ENCODE results near the gene ZFPM1. TPM values are rescaled to one million over a fixed set of nuclear protein-coding genes. Genes with fewer than 3 reads are reported as not detected.

ZFPM1 gene
- total RNA-seq, 2 donors from 2014 or later, result 23.5 to 24.5 TPM

- no peaks in the 10 kb centered on the region for H3K9me3 Mint-ChIP-seq
- ATAC-seq, result no peak
- no peak overlapping the region for H3K27ac Mint-ChIP-seq
- peaks cover 0 to 6% of the 10 kb centered on the region in 2 donors for H3K4me1 Mint-ChIP-seq (ENCODE audit: low read depth in 2 of 2)
- H3K27me3 Mint-ChIP-seq, result no peaks in the 10 kb centered on the region
- H3K36me3 Mint-ChIP-seq, result no peaks in the 10 kb centered on the region
- no peak overlapping the region for H3K4me3 Mint-ChIP-seq
- no peak for DNase-seq (ENCODE audit: low spot score)
These were observed 54.2 kb downstream of the ZFPM1 start for GRCh38 chr16:88507231-88507743.

- Mint-ChIP-seq H3K4me3 (no peak overlapping the region), H3K36me3 (no peaks in the 10 kb centered on the region), H3K27ac (no peak overlapping the region), H3K9me3 (no peaks in the 10 kb centered on the region), H3K4me1 (ENCODE audit: low read depth in 2 of 2) (peaks cover 0 to 5% of the 10 kb centered on the region in 2 donors), H3K27me3 (no peaks in the 10 kb centered on the region)
- DNase-seq (ENCODE audit: low spot score) (no peak), ATAC-seq (no peak)
These were observed 55.3 kb downstream of the ZFPM1 start for GRCh38 chr16:88508376-88508867.

- no peak for ATAC-seq
- no peaks in the 10 kb centered on the region for H3K27me3 Mint-ChIP-seq
- no peak overlapping the region for H3K27ac Mint-ChIP-seq
- no peaks in the 10 kb centered on the region for H3K36me3 Mint-ChIP-seq
- no peaks in the 10 kb centered on the region for H3K9me3 Mint-ChIP-seq
- H3K4me1 Mint-ChIP-seq (ENCODE audit: low read depth in 2 of 2), result peaks cover 0 to 8% of the 10 kb centered on the region in 2 donors
- DNase-seq (ENCODE audit: low spot score), result no peak
- no peak overlapping the region for H3K4me3 Mint-ChIP-seq
These were observed 56.0 kb downstream of the ZFPM1 start for GRCh38 chr16:88508868-88509748.

GRCh38 chr16:88509749-88510069, 56.6 kb downstream of the ZFPM1 start:
- Mint-ChIP-seq H3K27me3 (no peaks in the 10 kb centered on the region), H3K36me3 (no peaks in the 10 kb centered on the region), H3K9me3 (no peaks in the 10 kb centered on the region), H3K4me1 (ENCODE audit: low read depth in 2 of 2) (peaks cover 0 to 8% of the 10 kb centered on the region in 2 donors), H3K4me3 (no peak overlapping the region), H3K27ac (no peak overlapping the region)
- DNase-seq (ENCODE audit: low spot score), result no peak
- no peak for ATAC-seq

GRCh38 chr16:88510091-88510994, 57.3 kb downstream of the ZFPM1 start:
- no peaks in the 10 kb centered on the region for H3K9me3 Mint-ChIP-seq
- no peak for ATAC-seq
- peaks cover 0 to 9% of the 10 kb centered on the region in 2 donors for H3K4me1 Mint-ChIP-seq (ENCODE audit: low read depth in 2 of 2)
- no peak overlapping the region for H3K27ac Mint-ChIP-seq
- DNase-seq (ENCODE audit: low spot score), result no peak
- no peaks in the 10 kb centered on the region for H3K27me3 Mint-ChIP-seq
- no peak overlapping the region for H3K4me3 Mint-ChIP-seq
- H3K36me3 Mint-ChIP-seq, result no peaks in the 10 kb centered on the region

- H3K4me1 Mint-ChIP-seq (ENCODE audit: low read depth in 2 of 2), result peaks cover 0 to 10% of the 10 kb centered on the region in 2 donors
- H3K9me3 Mint-ChIP-seq, result no peaks in the 10 kb centered on the region
- no peaks in the 10 kb centered on the region for H3K27me3 Mint-ChIP-seq
- no peak overlapping the region for H3K4me3 Mint-ChIP-seq
- DNase-seq (ENCODE audit: low spot score), result no peak
- H3K36me3 Mint-ChIP-seq, result no peaks in the 10 kb centered on the region
- no peak overlapping the region for H3K27ac Mint-ChIP-seq
- no peak for ATAC-seq
These were observed 58.0 kb downstream of the ZFPM1 start for GRCh38 chr16:88511060-88511459.

- Mint-ChIP-seq H3K27me3 (no peaks in the 10 kb centered on the region), H3K27ac (no peak overlapping the region), H3K9me3 (no peaks in the 10 kb centered on the region), H3K4me3 (no peak overlapping the region), H3K36me3 (no peaks in the 10 kb centered on the region), H3K4me1 (ENCODE audit: low read depth in 2 of 2) (peaks cover 5 to 10% of the 10 kb centered on the region in 2 donors)
- ATAC-seq (no peak), DNase-seq (ENCODE audit: low spot score) (no peak)
These were observed 58.8 kb downstream of the ZFPM1 start for GRCh38 chr16:88511906-88512305.

GRCh38 chr16:88512728-88513696, 59.9 kb downstream of the ZFPM1 start:
- no peak for DNase-seq (ENCODE audit: low spot score)
- H3K27ac Mint-ChIP-seq, result peak overlapping the region in 1 of 2 donors; percentile 67
- H3K9me3 Mint-ChIP-seq, result no peaks in the 10 kb centered on the region
- H3K4me1 Mint-ChIP-seq (ENCODE audit: low read depth in 2 of 2), result peaks cover 12 to 14% of the 10 kb centered on the region in 2 donors
- H3K4me3 Mint-ChIP-seq, result no peak overlapping the region
- peak in 1 of 2 donors; percentile 13 for ATAC-seq
- no peaks in the 10 kb centered on the region for H3K36me3 Mint-ChIP-seq
- H3K27me3 Mint-ChIP-seq, result no peaks in the 10 kb centered on the region

GRCh38 chr16:88514070-88514469, 61.0 kb downstream of the ZFPM1 start:
- Mint-ChIP-seq H3K27ac (peak overlapping the region in 1 of 2 donors; percentile 67), H3K9me3 (peaks cover 9% of the 10 kb centered on the region), H3K36me3 (no peaks in the 10 kb centered on the region), H3K4me1 (ENCODE audit: low read depth in 2 of 2) (peaks cover 20 to 23% of the 10 kb centered on the region in 2 donors), H3K27me3 (no peaks in the 10 kb centered on the region), H3K4me3 (no peak overlapping the region)
- DNase-seq (ENCODE audit: low spot score) (no peak), ATAC-seq (no peak)

GRCh38 chr16:88514526-88515232, 61.6 kb downstream of the ZFPM1 start:
- H3K36me3 Mint-ChIP-seq, result no peaks in the 10 kb centered on the region
- no peak overlapping the region for H3K27ac Mint-ChIP-seq
- H3K4me1 Mint-ChIP-seq (ENCODE audit: low read depth in 2 of 2), result peaks cover 26 to 27% of the 10 kb centered on the region in 2 donors
- no peak overlapping the region for H3K4me3 Mint-ChIP-seq
- H3K9me3 Mint-ChIP-seq, result peaks cover 12% of the 10 kb centered on the region
- DNase-seq (ENCODE audit: low spot score) (no peak), ATAC-seq (no peak)
- no peaks in the 10 kb centered on the region for H3K27me3 Mint-ChIP-seq

- Mint-ChIP-seq H3K27me3 (no peaks in the 10 kb centered on the region), H3K4me1 (ENCODE audit: low read depth in 2 of 2) (peaks cover 33% of the 10 kb centered on the region in 2 donors), H3K27ac (no peak overlapping the region), H3K4me3 (no peak overlapping the region), H3K9me3 (peaks cover 12% of the 10 kb centered on the region), H3K36me3 (no peaks in the 10 kb centered on the region)
- ATAC-seq (no peak), DNase-seq (ENCODE audit: low spot score) (no peak)
These were observed 62.3 kb downstream of the ZFPM1 start for GRCh38 chr16:88515371-88515770.

GRCh38 chr16:88515925-88516594, 63.0 kb downstream of the ZFPM1 start:
- Mint-ChIP-seq H3K36me3 (no peaks in the 10 kb centered on the region), H3K27ac (no peak overlapping the region), H3K9me3 (peaks cover 12% of the 10 kb centered on the region), H3K4me3 (no peak overlapping the region), H3K4me1 (ENCODE audit: low read depth in 2 of 2) (peaks cover 33 to 34% of the 10 kb centered on the region in 2 donors), H3K27me3 (no peaks in the 10 kb centered on the region)
- ATAC-seq (no peak), DNase-seq (ENCODE audit: low spot score) (no peak)
